ENCODE measurements around the gene WNT8A. TPM values are rescaled to one million over a fixed set of nuclear protein-coding genes. Genes with fewer than 3 reads are reported as not detected.

The WNT8A gene
- total and polyA plus RNA-seq, 2 of the 4 experiments (the other 2 are of a cell fraction): not detected

DNA sequence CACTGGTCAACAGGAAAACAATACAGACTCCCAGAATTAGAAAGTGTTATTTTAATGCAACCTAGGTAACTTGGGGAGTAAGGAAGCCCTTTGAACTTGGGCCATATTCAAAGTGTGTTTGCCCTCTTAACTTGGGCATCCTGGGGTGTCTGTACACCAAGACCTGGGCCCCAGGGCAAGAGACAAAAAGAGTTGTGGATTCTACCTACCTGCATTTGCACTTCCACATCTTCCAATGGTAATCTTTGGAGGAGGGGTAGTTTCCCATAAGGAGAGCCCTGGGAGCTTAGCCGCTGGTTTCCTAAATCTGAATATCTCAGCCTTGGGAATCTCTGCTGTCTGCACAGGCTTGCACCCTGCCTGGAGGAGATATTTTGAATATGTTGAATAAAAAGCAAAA, 8.5 kb downstream of the WNT8A start:
- no peak for TF ChIP-seq BHLHE40 (IDR thresholded peaks at IDR 0.05; ENCODE audit: low read depth, low read length)
- Histone ChIP-seq H2BK15ac (ENCODE audit: low read depth, low read length) (no peak overlapping the region), H3K9ac (ENCODE audit: low read depth, low read length) (no peak overlapping the region), H3K4ac (ENCODE audit: low read depth, low read length) (no peak overlapping the region), H2AK9ac (replicated peaks; ENCODE audit: low read depth, low read length, poor library complexity) (no peak overlapping the region), H3K14ac (replicated peaks; ENCODE audit: low read depth, low read length) (no peak overlapping the region), H2BK5ac (ENCODE audit: low read depth, low read length, poor library complexity, severe bottlenecking) (no peak overlapping the region), H3K27me3 (ENCODE audit: control insufficient read depth, insufficient read depth, low read length) (peaks cover 40% of the 10 kb centered on the region), H2BK20ac (ENCODE audit: low read depth, low read length) (no peak overlapping the region), H4K8ac (ENCODE audit: low read depth in 2 of 2, low read length in 2 of 2) (no peak overlapping the region), H2AK5ac (ENCODE audit: low read depth, low read length) (no peak overlapping the region), H2BK120ac (ENCODE audit: low read depth, low read length) (no peak overlapping the region), H3K9me3 (ENCODE audit: control insufficient read depth, insufficient read depth, low read length) (no peaks in the 10 kb centered on the region), H3K4me3 (ENCODE audit: insufficient read depth, low read depth, low read length) (no peak overlapping the region), H3K18ac (ENCODE audit: low read depth, low read length) (no peak overlapping the region), H3K4me1 (ENCODE audit: control insufficient read depth, insufficient read depth, low read length) (no peaks in the 10 kb centered on the region), H3K4me2 (ENCODE audit: low read depth, low read length) (no peak overlapping the region), H4K20me1 (ENCODE audit: insufficient read depth, low read length) (no peaks in the 10 kb centered on the region), H3K56ac (ENCODE audit: extremely low read depth, insufficient read depth, low read length) (no peak overlapping the region), H2AFZ (replicated peaks; ENCODE audit: low read length, poor library complexity) (no peak overlapping the region), H3K36me3 (ENCODE audit: control insufficient read depth, insufficient read depth, low read length) (no peaks in the 10 kb centered on the region), H3K9me1 (ENCODE audit: insufficient read depth, low read length) (no peaks in the 10 kb centered on the region), H3K23ac (ENCODE audit: low read depth, low read length) (no peak overlapping the region), H3K79me1 (ENCODE audit: low read depth in 1 of 2, low read length in 2 of 2) (no peaks in the 10 kb centered on the region), H3K27ac (ENCODE audit: insufficient read depth, low read length) (no peak overlapping the region), H4K91ac (ENCODE audit: insufficient read depth, low read depth, low read length) (no peak overlapping the region), H4K5ac (ENCODE audit: low read depth, low read length) (no peak overlapping the region)
- intact Hi-C loops (cut with micrococcal nuclease) (no loop called here), dilution Hi-C loops (cut with HindIII; ENCODE audit: low sequenced_read_pairs, unreplicated experiment) (no loop called here), in situ Hi-C loops (cut with MboI; ENCODE audit: low sequenced_read_pairs) (no loop called here)
- ATAC-seq (ENCODE audit: low read depth): no peak
- CTCF ChIA-PET: no interaction called here
- no TSS peak for BruUV-seq (replicated peaks)
- no CpG with 5 or more reads among the region's 1 CpG for WGBS, 2 experiments (ENCODE audit: extremely low coverage in 2 of 2, insufficient read length in 1 of 2)
- DNase-seq: no peak
- POLR2A ChIA-PET (ENCODE audit: unreplicated experiment): no interaction called here
